DOHH2 (cell line): Measurements from ENCODE around the gene KRT5.

Experiments
- H3F3A ChIP-seq: fragments of 200-600 bp; sonication (generic), shearing (Covaris generic); 2 replicates; pipeline ENCODE4 v1.6.0; 2016; ENCODE audit warnings: antibody characterized with exemption, mild to moderate bottlenecking; ENCODE audit not compliant: control insufficient read depth, insufficient read depth
- H3K27ac ChIP-seq: fragments of 200-600 bp; sonication (generic); 2 replicates; pipeline ENCODE4 v1.5.1; 2014; ENCODE audit warnings: low read depth, mild to moderate bottlenecking, low read length, moderate library complexity
- H3K27me3 ChIP-seq: fragments of 200-600 bp; sonication (generic); 2 replicates; pipeline ENCODE4 v1.6.1; 2014; ENCODE audit warnings: mild to moderate bottlenecking, low read length, mixed read lengths; ENCODE audit not compliant: control insufficient read depth
- H3K36me3 ChIP-seq: fragments of 200-600 bp; sonication (generic); 2 replicates; pipeline ENCODE4 v1.6.1; 2014; ENCODE audit warnings: mild to moderate bottlenecking, low read length, moderate library complexity, mixed read lengths; ENCODE audit not compliant: control insufficient read depth
- H3K4me1 ChIP-seq: fragments of 200-600 bp; sonication (generic); 2 replicates; pipeline ENCODE4 v1.6.1; 2014; ENCODE audit warnings: mild to moderate bottlenecking, low read length, mixed read lengths; ENCODE audit not compliant: control insufficient read depth
- H3K4me2 ChIP-seq: fragments of 200-600 bp; sonication (generic); 2 replicates; pipeline ENCODE4 v1.6.0; 2014; ENCODE audit warnings: mild to moderate bottlenecking, low read length, moderate library complexity
- H3K4me3 ChIP-seq: fragments of 200-600 bp; sonication (generic); 2 replicates; pipeline ENCODE4 v1.5.1; 2014; ENCODE audit warnings: mild to moderate bottlenecking, low read length, mixed read lengths
- H3K79me2 ChIP-seq: fragments of 200-600 bp; sonication (generic); 2 replicates; pipeline ENCODE4 v1.6.1; 2014; ENCODE audit warnings: mild to moderate bottlenecking, low read length, mixed read lengths; ENCODE audit not compliant: control insufficient read depth
- H3K9me2 ChIP-seq: fragments of 200-600 bp; sonication (generic); replicated peaks from 2 replicates; pipeline ENCODE4 v1.6.1; 2014; ENCODE audit warnings: mild to moderate bottlenecking, low read length, mixed read lengths; ENCODE audit not compliant: control insufficient read depth
- H3K9me3 ChIP-seq: fragments of 200-600 bp; sonication (generic); 2 replicates; pipeline ENCODE4 v1.6.1; 2014; ENCODE audit warnings: antibody characterized with exemption, low read length, mixed read lengths; ENCODE audit not compliant: control insufficient read depth, insufficient read depth
- H4K20me1 ChIP-seq: fragments of 200-600 bp; sonication (generic); 2 replicates; pipeline ENCODE4 v1.6.0; 2014; ENCODE audit warnings: low read depth, mild to moderate bottlenecking, antibody characterized with exemption, low read length, moderate library complexity; ENCODE audit not compliant: control insufficient read depth, insufficient read depth
- CTCF ChIP-seq: fragments of 200-600 bp; sonication (generic); IDR thresholded peaks from one replicate; pipeline ENCODE4 v1.5.1; 2014; ENCODE audit warnings: antibody characterized with exemption, mild to moderate bottlenecking, low read depth, low read length; ENCODE audit not compliant: poor library complexity, severe bottlenecking
- EZH2phosphoT487 ChIP-seq: fragments of 200-600 bp; sonication (generic); IDR thresholded peaks from 2 replicates; pipeline ENCODE4 v1.6.1; 2017; ENCODE audit warnings: borderline replicate concordance, mild to moderate bottlenecking, antibody characterized with exemption, low read length, moderate library complexity, mixed read lengths

Gene KRT5

DNA sequence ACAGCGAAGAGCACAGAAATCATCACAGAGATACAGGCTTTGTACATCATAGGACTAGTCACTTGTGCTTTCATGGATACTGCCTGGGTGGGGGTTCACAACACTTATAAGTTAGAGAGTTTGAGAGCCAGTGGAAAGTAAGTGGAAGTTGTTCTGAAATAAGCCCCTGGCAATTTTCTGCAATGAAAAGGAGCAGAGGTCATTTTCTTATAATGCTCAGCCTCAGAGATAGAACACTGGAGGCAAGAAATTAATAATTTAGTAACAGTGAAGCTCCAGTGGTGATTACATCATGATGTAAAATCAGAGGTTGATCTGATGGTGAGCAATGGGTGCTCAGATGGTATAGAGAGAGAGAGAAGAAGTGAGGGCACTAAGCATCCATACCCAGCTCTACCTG lies 33.0 kb downstream of the KRT5 start:
- TF ChIP-seq CTCF: no peak
- TF ChIP-seq EZH2phosphoT487: no peak
- Histone ChIP-seq H3K9me2 (no peaks in the 10 kb centered on the region), H3K4me1 (no peaks in the 10 kb centered on the region), H3K27ac (no peak overlapping the region), H3K36me3 (no peaks in the 10 kb centered on the region), H3K4me2 (no peak overlapping the region), H4K20me1 (no peaks in the 10 kb centered on the region), H3K4me3 (no peak overlapping the region), H3K27me3 (peaks cover 5% of the 10 kb centered on the region; the same call in 1 of the 2 replicates), H3K9me3 (no peaks in the 10 kb centered on the region), H3F3A (no peaks in the 10 kb centered on the region), H3K79me2 (no peaks in the 10 kb centered on the region)

DNA sequence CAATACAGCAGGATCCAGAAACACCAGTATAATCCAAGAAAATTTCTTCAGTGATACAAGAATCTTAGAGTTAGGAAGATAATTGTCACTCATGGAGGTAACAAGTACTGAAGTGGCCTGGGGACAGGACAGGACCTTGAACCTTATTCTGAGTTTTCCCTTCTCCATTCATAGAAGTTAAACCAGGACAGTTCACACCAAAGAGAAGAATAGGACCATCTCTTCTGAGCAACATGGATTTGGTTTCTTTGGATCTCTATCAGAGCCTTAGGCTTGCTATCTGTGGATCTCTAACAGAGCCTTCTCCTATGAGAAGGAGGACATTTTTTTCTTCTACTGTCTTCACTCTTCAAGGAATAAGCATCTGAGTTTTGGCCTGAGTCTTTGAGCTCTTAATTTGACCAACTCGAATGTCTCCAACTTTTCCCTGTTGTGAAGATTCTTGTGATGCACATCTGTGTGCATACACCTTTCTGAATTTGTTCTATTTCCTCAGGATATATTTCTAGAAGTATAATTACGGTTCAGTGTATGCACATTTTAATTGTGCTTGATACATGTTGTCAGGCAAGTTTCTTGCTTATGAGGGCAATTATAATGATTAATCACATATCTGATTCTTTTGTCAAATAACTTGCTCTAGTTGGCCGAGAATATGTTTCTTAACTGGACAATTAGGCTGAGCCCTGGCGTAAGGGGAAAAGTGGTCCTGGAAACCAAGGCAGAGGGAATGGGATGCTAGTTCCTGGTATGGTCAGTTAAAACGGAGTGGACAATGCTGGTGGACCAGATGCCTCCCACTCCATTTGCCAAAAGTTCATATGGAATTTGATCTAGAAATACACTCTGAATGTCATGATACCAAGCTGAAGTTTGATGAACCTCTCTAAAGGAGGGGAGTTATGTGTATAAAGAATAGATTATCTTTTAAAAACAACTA lies 33.8 kb downstream of the KRT5 start:
- Histone ChIP-seq H3K4me1 (no peaks in the 10 kb centered on the region), H3K9me2 (no peaks in the 10 kb centered on the region)

GRCh38 chr12:52480073-52480472 lies 40.1 kb downstream of the KRT5 start:
- Histone ChIP-seq H3K9me3 (no peaks in the 10 kb centered on the region), H3K9me2 (no peaks in the 10 kb centered on the region), H4K20me1 (no peaks in the 10 kb centered on the region), H3K36me3 (no peaks in the 10 kb centered on the region), H3K4me3 (no peak overlapping the region), H3F3A (no peaks in the 10 kb centered on the region), H3K27ac (no peak overlapping the region), H3K79me2 (no peaks in the 10 kb centered on the region), H3K4me1 (no peaks in the 10 kb centered on the region), H3K4me2 (no peak overlapping the region), H3K27me3 (peaks cover 5% of the 10 kb centered on the region; the same call in 1 of the 2 replicates)
- TF ChIP-seq CTCF (no peak), EZH2phosphoT487 (no peak)

More for the DNA sequence above, 33.8 kb downstream of the KRT5 start:
- Histone ChIP-seq H4K20me1 (no peaks in the 10 kb centered on the region), H3F3A (no peaks in the 10 kb centered on the region), H3K4me2 (no peak overlapping the region), H3K27me3 (peaks cover 5% of the 10 kb centered on the region; the same call in 1 of the 2 replicates), H3K9me3 (no peaks in the 10 kb centered on the region), H3K36me3 (no peaks in the 10 kb centered on the region), H3K79me2 (no peaks in the 10 kb centered on the region), H3K27ac (no peak overlapping the region), H3K4me3 (no peak overlapping the region)
- TF ChIP-seq EZH2phosphoT487 (no peak), CTCF (no peak)
